Ovary (tissue), 9 donors: ENCODE results near the gene CDC42BPA. TPM values are rescaled to one million over a fixed set of nuclear protein-coding genes. Genes with fewer than 3 reads are reported as not detected.

ENCODE experiments used
- DNase-seq, 5 donors: peaks; one replicate each; pipeline ENCODE4 v3.0.0-alpha.2; 2019 to 2020
- H3K27ac ChIP-seq, 2 donors: fragments of 200-600 bp; one replicate each; pipeline versions ENCODE4 v1.5.1 to v1.8.0; 2019 to 2022
- H3K27me3 ChIP-seq: fragments of 200-600 bp; one replicate; pipeline ENCODE4 v1.8.0; 2022
- H3K36me3 ChIP-seq: fragments of 200-600 bp; sonication (generic); one replicate; pipeline ENCODE4 v1.5.1; 2019
- H3K4me1 ChIP-seq: one replicate; pipeline ENCODE4 v1.8.1; 2013; ENCODE audit warnings: mild to moderate bottlenecking, moderate library complexity; ENCODE audit not compliant: insufficient read depth
- H3K4me3 ChIP-seq: fragments of 200-600 bp; sonication (generic); one replicate; pipeline ENCODE4 v1.5.1; 2017
- H3K9me3 ChIP-seq, 2 donors: fragments of 200-600 bp in 1 of 2; sonication (generic) in 1 of 2; one replicate each; pipeline versions ENCODE4 v1.5.1 to v1.8.1; 2013 to 2019; ENCODE audit warnings: mild to moderate bottlenecking in 1 of 2, moderate library complexity in 1 of 2
- CTCF ChIP-seq, 3 donors: fragments of 450-650 bp in 2 of 3; fragments of 200-600 bp in 1 of 3; IDR thresholded peaks; one replicate each; pipeline versions ENCODE4 v1.5.1 to v1.8.0; 2016 to 2022; ENCODE audit warnings: antibody characterized with exemption in 3 of 3, mild to moderate bottlenecking in 1 of 3
- EP300 ChIP-seq: sonication (generic); formaldehyde crosslinking; IDR thresholded peaks from one replicate; pipeline ENCODE4 v1.6.1; 2017; ENCODE audit warnings: antibody characterized with exemption
- POLR2A ChIP-seq: fragments of 450-650 bp; IDR thresholded peaks from one replicate; pipeline ENCODE4 v1.6.1; 2017; ENCODE audit warnings: antibody characterized with exemption, mild to moderate bottlenecking, moderate library complexity
- WGBS, 3 donors: extraction: QIAGEN DNeasy Blood & Tissue Kit in 1 of 3; methylation state at CpG; one replicate each; pipeline versions ENCODE4 v1.1.5 to v1.1.7; 2013 to 2017; 5-methylcytosine and 5-hydroxymethylcytosine counted together
- intact Hi-C, 4 donors: fragments of 100-400 bp; cut with DNase I; formaldehyde crosslinking; loops; one replicate each; pipeline versions ENCODE4 v1.11.0 to v1.15.1; 2022 to 2023
- polyA plus RNA-seq, 2 donors: library from polyadenylated mRNA; stranded (reverse); fragments of 200-250 nt in 1 of 2; fragments of 350-450 nt in 1 of 2; fragmentation: Illumina TruSeq in 1 of 2; extraction: RNeasy Lipid Tissue Mini Kit (QIAGEN cat#74804) in 1 of 2; gene quantifications; one replicate each; pipeline ENCODE4 v1.2.3, GENCODE V29; 2013 to 2014
- total RNA-seq, 7 donors: library from RNA; depleted of rRNA in 2 of 7; stranded (reverse); fragments of >200 nt in 2 of 7; fragmentation: NEBNext Ultra II Directional in 3 of 7; extraction: Animal tissue kit (Norgen Biotek cat#: 25700) in 3 of 7; gene quantifications; one replicate each; pipeline versions ENCODE4 v1.1.0 to v1.2.4, GENCODE V29; 2016 to 2023
- donor health status: DM: no; HTN: no; CAD: no; lungs with moderate emphysema.
- donor health status: DM: no; HTN: no; CAD: no.
- donor health status: Bipolar disorder and iron deficiency.
- donor health status: DM: yes; HTN: yes; CAD: no.
- donor health status: DM: no; HTN: no; CAD: no.
- donor health status: DM: yes; HTN: yes; CAD: no.

The CDC42BPA gene
- total and polyA plus RNA-seq, 9 donors: 11.1 to 56.2 (median 40.2) TPM

GRCh38 chr1:226954337-226954736 lies 364.0 kb downstream of the CDC42BPA start:
- Histone ChIP-seq H3K27me3 (no peaks in the 10 kb centered on the region), H3K4me3 (no peak overlapping the region), H3K4me1 (peaks cover 18% of the 10 kb centered on the region), H3K9me3 (no peaks in the 10 kb centered on the region), H3K27ac (peak overlapping the region in 1 of 2 donors; percentile 2), H3K36me3 (no peaks in the 10 kb centered on the region)
- 95 to 97% (median 97%) methylated on average over 6 of the region's 6 CpGs for WGBS, 3 donors
- intact Hi-C loops: no loop called here
- no peak for DNase-seq
- TF ChIP-seq CTCF (IDR thresholded peaks at IDR 0.05) (no peak), POLR2A (no peak), EP300 (no peak)

- no peak for TF ChIP-seq CTCF (IDR thresholded peaks at IDR 0.05)
- TF ChIP-seq POLR2A: no peak
- TF ChIP-seq EP300: no peak
- intact Hi-C loops: loop anchor here in 1 of 4 donors (1.0 kb wide), 1 partner anchor 20 kb away; no protein-coding TSS in a partner anchor
- no peak for DNase-seq
- H3K4me1 ChIP-seq: peaks cover 19% of the 10 kb centered on the region
- no peaks in the 10 kb centered on the region for H3K36me3 ChIP-seq
- H3K9me3 ChIP-seq: no peaks in the 10 kb centered on the region
- no peak overlapping the region for H3K4me3 ChIP-seq
- 77 to 87% (median 77%) methylated on average over 11 of the region's 11 CpGs for WGBS, 3 donors
- no peaks in the 10 kb centered on the region for H3K27me3 ChIP-seq
- peak overlapping the region in 1 of 2 donors; percentile 2 for H3K27ac ChIP-seq
These were observed 365.0 kb downstream of the CDC42BPA start for GRCh38 chr1:226953175-226953800.

- DNase-seq: no peak
- no peak overlapping the region for H3K4me3 ChIP-seq
- no peaks in the 10 kb centered on the region for H3K36me3 ChIP-seq
- no peak overlapping the region for H3K27ac ChIP-seq
- WGBS, 3 donors: 93 to 95% (median 94%) methylated on average over 3 of the region's 3 CpGs
- H3K9me3 ChIP-seq: no peaks in the 10 kb centered on the region
- no peak for TF ChIP-seq CTCF (IDR thresholded peaks at IDR 0.05)
- no peak for TF ChIP-seq POLR2A
- no peak for TF ChIP-seq EP300
- intact Hi-C loops: no loop called here
- H3K4me1 ChIP-seq: peaks cover 19% of the 10 kb centered on the region
- H3K27me3 ChIP-seq: no peaks in the 10 kb centered on the region
These were observed 366.2 kb downstream of the CDC42BPA start for GRCh38 chr1:226952118-226952441.

DNA sequence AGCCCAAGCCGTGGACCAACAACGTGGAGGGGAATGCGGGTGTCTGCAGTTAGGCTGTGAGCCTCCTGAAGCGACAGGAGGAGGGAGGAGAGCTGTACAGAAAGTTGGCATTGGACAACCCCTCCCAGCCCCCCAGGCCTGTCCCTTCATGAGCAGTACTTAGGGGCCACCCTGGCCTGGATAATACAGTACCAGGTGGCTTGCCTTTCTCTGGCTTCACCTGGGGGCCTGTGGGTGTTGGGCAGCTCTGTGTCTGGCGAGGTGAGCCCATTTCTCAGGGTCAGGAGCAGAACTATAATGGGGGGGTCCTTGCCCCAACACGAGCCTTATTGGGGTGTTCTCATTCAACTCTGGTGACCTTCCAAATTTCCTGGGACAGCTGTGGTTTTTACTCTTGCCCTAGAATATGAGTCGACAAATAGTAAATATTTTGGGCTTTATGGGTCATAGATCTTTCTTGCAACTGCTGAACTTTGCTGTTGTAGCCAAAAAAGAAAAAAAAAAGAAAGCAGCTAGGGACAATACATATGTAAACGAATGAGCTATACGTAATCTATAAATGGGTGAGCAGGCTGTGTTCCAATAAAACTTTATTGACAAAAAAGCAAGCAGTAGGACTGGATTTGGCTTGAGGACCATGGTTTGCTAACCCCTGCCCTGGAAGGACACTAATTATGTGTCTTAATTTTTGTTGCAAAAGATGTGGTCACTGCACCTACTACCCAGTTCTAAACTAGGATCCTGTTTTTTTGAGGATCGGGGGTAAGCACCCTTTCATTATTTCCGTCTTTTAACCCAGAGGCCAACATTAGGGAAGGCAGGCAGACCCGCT lies 366.8 kb downstream of the CDC42BPA start:
- peaks cover 21% of the 10 kb centered on the region for H3K4me1 ChIP-seq
- DNase-seq: no peak
- intact Hi-C loops: no loop called here
- no peak overlapping the region for H3K27ac ChIP-seq
- no peaks in the 10 kb centered on the region for H3K9me3 ChIP-seq
- TF ChIP-seq POLR2A: no peak
- no peak for TF ChIP-seq CTCF (IDR thresholded peaks at IDR 0.05)
- TF ChIP-seq EP300: no peak
- 59 to 74% (median 67%) methylated on average over 12 of the region's 12 CpGs for WGBS, 3 donors
- no peaks in the 10 kb centered on the region for H3K27me3 ChIP-seq
- H3K4me3 ChIP-seq: no peak overlapping the region
- no peaks in the 10 kb centered on the region for H3K36me3 ChIP-seq
